ENCODE results near the gene C2CD4B.

- TF ChIP-seq POLR2AphosphoS2 (conservative IDR thresholded peaks at IDR 0.05; ENCODE audit: low read length) (no peak), CTCF (IDR thresholded peaks at IDR 0.05) (no peak), CHD2 (IDR thresholded peaks at IDR 0.05; ENCODE audit: low read length, partially characterized antibody) (no peak), KDM1A (IDR thresholded peaks at IDR 0.05; ENCODE audit: low read depth) (no peak), PBX3 (IDR thresholded peaks at IDR 0.05) (no peak), POLR2A (IDR thresholded peaks at IDR 0.05; ENCODE audit: low read length) (no peak), RAD21 (conservative IDR thresholded peaks at IDR 0.05 in 1 of 2, IDR thresholded peaks at IDR 0.05 in 1 of 2) (no peak), RNF2 (IDR thresholded peaks at IDR 0.05; ENCODE audit: borderline replicate concordance, low read depth) (no peak)
Observed at GRCh38 chr15:62128916-62129315, 36.2 kb downstream of the C2CD4B start.

Data from A549 (cell line).